HG02884 (cell line): ENCODE data around the gene SRPX2.

ENCODE experiments used
- ATAC-seq: cut with Tn5 transposase; IDR thresholded peaks from one replicate; pipeline ENCODE4 v1.9.1; 2021; ENCODE audit warnings: mild to moderate bottlenecking, moderate library complexity; ENCODE audit not compliant: unreplicated experiment

The SRPX2 gene

GRCh38 chrX:100649550-100650356 lies 5.8 kb downstream of the SRPX2 start:
- no peak for ATAC-seq

GRCh38 chrX:100650841-100651240 lies 6.8 kb downstream of the SRPX2 start:
- no peak for ATAC-seq

GRCh38 chrX:100652266-100652665 lies 8.3 kb downstream of the SRPX2 start:
- ATAC-seq = no peak

GRCh38 chrX:100654261-100654660 lies 10.3 kb downstream of the SRPX2 start:
- ATAC-seq = no peak

- no peak for ATAC-seq
Measured at GRCh38 chrX:100658941-100659381, 15.0 kb downstream of the SRPX2 start.

GRCh38 chrX:100659431-100660137 lies 15.6 kb downstream of the SRPX2 start:
- ATAC-seq = no peak

- no peak for ATAC-seq
Measured at GRCh38 chrX:100662170-100662569, 18.2 kb downstream of the SRPX2 start.

GRCh38 chrX:100662796-100663195 lies 18.8 kb downstream of the SRPX2 start:
- no peak for ATAC-seq

GRCh38 chrX:100663642-100664041 lies 19.6 kb downstream of the SRPX2 start:
- ATAC-seq = no peak

- no peak for ATAC-seq
Measured at GRCh38 chrX:100672966-100673365, 29.0 kb downstream of the SRPX2 start.

- no peak for ATAC-seq
Measured at GRCh38 chrX:100673397-100673953, 29.5 kb downstream of the SRPX2 start.

- no peak for ATAC-seq
Measured at GRCh38 chrX:100674705-100675104, 30.7 kb downstream of the SRPX2 start.

- no peak for ATAC-seq
Measured at GRCh38 chrX:100677611-100678181, 33.7 kb downstream of the SRPX2 start.

- ATAC-seq = no peak
Measured at GRCh38 chrX:100680756-100681155, 36.8 kb downstream of the SRPX2 start.

- no peak for ATAC-seq
Measured at GRCh38 chrX:100681599-100681998, 37.6 kb downstream of the SRPX2 start.

- no peak for ATAC-seq
Measured at GRCh38 chrX:100682939-100683338, 38.9 kb downstream of the SRPX2 start.

GRCh38 chrX:100685284-100685996 lies 41.4 kb downstream of the SRPX2 start:
- no peak for ATAC-seq

- ATAC-seq = no peak
Measured at GRCh38 chrX:100685997-100686305, 42.0 kb downstream of the SRPX2 start.

GRCh38 chrX:100687128-100687527 lies 43.1 kb downstream of the SRPX2 start:
- ATAC-seq = peak; percentile 55

GRCh38 chrX:100687546-100687945 lies 43.5 kb downstream of the SRPX2 start:
- peak; percentile 81 for ATAC-seq

GRCh38 chrX:100695302-100695701 lies 51.3 kb downstream of the SRPX2 start:
- ATAC-seq = no peak
